Loucy (cell line): ENCODE data around the gene RNF4.

Experiments
- CTCF ChIP-seq: fragments of 200-600 bp; sonication (generic); conservative IDR thresholded peaks from 2 replicates; pipeline ENCODE4 v1.5.1; 2014; ENCODE audit warnings: mild to moderate bottlenecking, antibody characterized with exemption, low read length
- EZH2phosphoT487 ChIP-seq: fragments of 200-600 bp; IDR thresholded peaks from 2 replicates; pipeline ENCODE4 v1.6.1; 2018; ENCODE audit warnings: antibody characterized with exemption, mild to moderate bottlenecking, moderate library complexity, borderline replicate concordance

- TF ChIP-seq EZH2phosphoT487 (no peak), CTCF (no peak)
These were observed 35.8 kb upstream of the RNF4 start for GRCh38 chr4:2432991-2433530.
